GM19025 (cell line): ENCODE results near the gene PGM3.

ENCODE experiments used
- ATAC-seq: cut with Tn5 transposase; IDR thresholded peaks from one replicate; pipeline ENCODE4 v1.9.1; 2021; ENCODE audit warnings: mild to moderate bottlenecking, low read depth, moderate library complexity; ENCODE audit not compliant: unreplicated experiment

The PGM3 gene

GRCh38 chr6:83124553-83124952 lies 68.5 kb downstream of the PGM3 start:
- no peak for ATAC-seq

DNA sequence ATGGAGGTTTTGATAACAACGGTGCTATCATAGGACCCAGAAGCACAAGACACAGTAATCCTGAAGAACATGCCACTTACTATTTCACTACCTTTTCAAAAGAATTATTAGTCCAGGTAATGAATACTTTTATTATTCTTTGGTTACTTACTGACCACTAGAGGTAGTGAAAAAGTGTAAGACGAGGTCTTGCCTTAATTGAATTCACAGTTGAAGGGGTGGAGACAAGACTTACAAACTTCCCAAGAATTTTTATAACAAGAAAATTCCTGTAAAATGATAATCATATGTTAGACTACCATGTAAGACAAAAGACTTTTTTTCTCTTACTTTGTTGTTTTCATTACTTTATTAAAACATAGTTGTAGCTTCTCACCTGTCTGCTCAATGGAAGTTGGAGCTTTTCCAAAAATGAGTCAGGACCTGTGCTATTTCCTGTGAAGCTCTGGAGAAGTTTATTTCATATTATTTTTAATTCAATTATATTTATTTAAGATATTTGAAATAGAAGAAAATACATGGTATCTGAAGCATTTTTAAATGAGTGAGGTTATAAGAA lies 73.2 kb downstream of the PGM3 start:
- ATAC-seq: no peak

DNA sequence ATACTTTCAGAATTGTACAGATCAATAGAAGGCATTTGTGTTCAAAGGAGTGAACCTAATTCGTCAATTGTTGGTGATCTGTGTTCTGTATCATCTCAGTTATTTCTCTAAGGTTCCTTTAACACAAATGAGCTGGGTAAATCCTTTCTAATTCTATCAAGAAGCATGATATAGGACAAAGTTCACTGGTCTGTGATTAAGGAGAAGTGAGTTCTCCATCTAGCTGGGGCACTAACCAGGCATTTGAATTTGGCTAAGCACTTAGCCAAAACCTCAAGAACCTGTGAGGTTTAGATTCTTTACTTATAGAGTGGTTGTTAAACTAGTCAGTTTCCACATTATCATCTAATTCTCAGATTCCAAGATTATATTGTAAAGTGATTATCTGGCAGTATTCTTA lies 75.3 kb downstream of the PGM3 start:
- no peak for ATAC-seq
